Choroid plexus epithelial cell (primary cell): ENCODE measurements around the gene TCF15.

ENCODE experiments used
- DNase-seq: peaks from one replicate; pipeline ENCODE4 v3.0.0-alpha.2; 2010; ENCODE audit warnings: low read depth
- H3K4me3 ChIP-seq: 2 replicates; pipeline ENCODE4 v1.5.1; 2011; ENCODE audit warnings: low read depth, mild to moderate bottlenecking, control low read depth, low read length, moderate library complexity
- CTCF ChIP-seq: conservative IDR thresholded peaks from 2 replicates; pipeline ENCODE4 v1.5.1; 2011; ENCODE audit warnings: low read depth, mild to moderate bottlenecking, control low read depth, inconsistent platforms, low read length, moderate library complexity

TCF15 gene

GRCh38 chr20:631101-631500, 21.0 kb upstream of the TCF15 start:
- no peak for TF ChIP-seq CTCF
- no peak overlapping the region for H3K4me3 ChIP-seq
- DNase-seq = no peak

GRCh38 chr20:626579-626978, 16.5 kb upstream of the TCF15 start:
- H3K4me3 ChIP-seq = no peak overlapping the region
- no peak for DNase-seq
- TF ChIP-seq CTCF = no peak

- no peak for TF ChIP-seq CTCF
- no peak overlapping the region for H3K4me3 ChIP-seq
- no peak for DNase-seq
Observed at GRCh38 chr20:625360-625932, 15.3 kb upstream of the TCF15 start.

GRCh38 chr20:623704-624103, 13.6 kb upstream of the TCF15 start:
- TF ChIP-seq CTCF = no peak
- no peak overlapping the region for H3K4me3 ChIP-seq
- no peak for DNase-seq

GRCh38 chr20:623021-623420, 12.9 kb upstream of the TCF15 start:
- no peak for TF ChIP-seq CTCF
- DNase-seq = no peak
- H3K4me3 ChIP-seq = no peak overlapping the region

- H3K4me3 ChIP-seq = no peak overlapping the region
- DNase-seq = no peak
- no peak for TF ChIP-seq CTCF
Observed at GRCh38 chr20:622161-622560, 12.1 kb upstream of the TCF15 start.

GRCh38 chr20:621125-621756, 11.1 kb upstream of the TCF15 start:
- H3K4me3 ChIP-seq = no peak overlapping the region
- no peak for TF ChIP-seq CTCF
- DNase-seq = no peak
